Calu3 (cell line): ENCODE data around the gene COL4A6. TPM values are rescaled to one million over a fixed set of nuclear protein-coding genes. Genes with fewer than 3 reads are reported as not detected.

Experiments used
- BruUV-seq: library from RNA; stranded (reverse); fragments of 400-500 nt; replicated peaks from 2 replicates; lab custom pipeline; 2021; lab: Mats Ljungman, UMichigan
- CTCF ChIA-PET: fragments of 300-600 bp; sonication (Branson Sonifier 250); formaldehyde crosslinking; loops from one replicate; lab custom pipeline; 2022; ENCODE audit warnings: antibody characterized with exemption; lab: Charles Lee
- DNase-seq: peaks from one replicate; pipeline ENCODE4 v3.0.0; 2022
- H3K27ac Mint-ChIP-seq: one replicate; pipeline ENCODE4 v1.8.0; 2022; ENCODE audit warnings: mixed read lengths; ENCODE audit not compliant: unreplicated experiment
- H3K27me3 Mint-ChIP-seq: one replicate; pipeline ENCODE4 v1.8.0; 2022; ENCODE audit warnings: mixed read lengths; ENCODE audit not compliant: unreplicated experiment
- H3K36me3 Mint-ChIP-seq: one replicate; pipeline ENCODE4 v1.8.0; 2022; ENCODE audit warnings: mild to moderate bottlenecking, moderate library complexity, mixed read lengths; ENCODE audit not compliant: insufficient read depth, unreplicated experiment
- H3K4me1 Mint-ChIP-seq: one replicate; pipeline ENCODE4 v1.8.0; 2022; ENCODE audit warnings: mild to moderate bottlenecking, low read depth, mixed read lengths; ENCODE audit not compliant: unreplicated experiment
- H3K4me3 Mint-ChIP-seq: one replicate; pipeline ENCODE4 v1.8.0; 2022; ENCODE audit warnings: mild to moderate bottlenecking, low read depth, moderate library complexity, mixed read lengths; ENCODE audit not compliant: unreplicated experiment
- H3K9me3 Mint-ChIP-seq: one replicate; pipeline ENCODE4 v1.8.0; 2022; ENCODE audit warnings: low read depth, mixed read lengths; ENCODE audit not compliant: unreplicated experiment
- intact Hi-C: fragments of 100-400 bp; cut with micrococcal nuclease; formaldehyde crosslinking; loops from one replicate; pipeline ENCODE4 v1.10.0; 2022; ENCODE audit not compliant: unreplicated experiment
- total RNA-seq: library from RNA; stranded (reverse); gene quantifications from 2 replicates; pipeline ENCODE4 v1.2.3, GENCODE V29; 2022
- TF ChIP-seq, protein P1 (sequence below): fragments of 200-600 bp; IDR thresholded peaks from one replicate; pipeline ENCODE4 v1.8.0; 2022; ENCODE audit warnings: antibody characterized with exemption; ENCODE audit not compliant: unreplicated experiment

Gene COL4A6
- total RNA-seq, 1 experiment from 2014 or later: 0.31 TPM

DNA sequence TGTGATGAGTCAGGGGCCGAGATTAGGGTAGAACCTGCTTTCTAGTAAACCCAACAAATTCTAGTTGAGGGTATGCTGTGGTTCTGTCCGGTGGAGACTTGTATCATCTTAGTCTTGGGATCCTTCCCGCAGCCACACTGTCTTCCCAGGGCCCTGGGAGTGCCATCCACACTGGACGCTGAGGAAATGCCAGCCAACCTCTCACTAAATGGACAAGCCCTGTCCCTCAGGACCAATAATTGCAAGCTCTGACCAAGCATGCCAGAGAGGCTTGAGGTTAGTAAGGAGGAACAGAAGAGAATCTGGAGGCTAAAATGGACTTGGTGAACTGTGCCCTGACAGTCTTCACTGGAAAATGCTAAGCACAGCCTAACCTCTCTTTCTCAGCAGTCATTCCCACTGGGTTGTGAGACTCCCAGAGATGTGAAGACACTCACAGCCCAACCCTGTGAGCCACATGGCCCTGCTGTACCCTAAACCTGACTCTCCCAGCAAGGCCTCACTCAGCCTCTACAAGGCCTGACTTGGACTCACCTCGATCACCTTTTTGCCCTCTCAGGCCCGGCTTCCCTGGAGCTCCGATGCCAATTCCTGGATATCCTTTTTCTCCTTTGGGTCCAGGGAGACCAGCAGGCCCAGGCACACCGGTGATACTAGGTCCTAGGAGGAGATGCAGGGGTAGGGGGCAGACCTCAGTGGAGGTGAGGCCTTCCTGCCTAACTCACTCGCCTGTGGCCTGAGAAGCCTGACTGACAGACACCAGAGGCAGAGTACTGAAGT lies 269.1 kb downstream of the COL4A6 start:
- TF ChIP-seq, protein P1, sequence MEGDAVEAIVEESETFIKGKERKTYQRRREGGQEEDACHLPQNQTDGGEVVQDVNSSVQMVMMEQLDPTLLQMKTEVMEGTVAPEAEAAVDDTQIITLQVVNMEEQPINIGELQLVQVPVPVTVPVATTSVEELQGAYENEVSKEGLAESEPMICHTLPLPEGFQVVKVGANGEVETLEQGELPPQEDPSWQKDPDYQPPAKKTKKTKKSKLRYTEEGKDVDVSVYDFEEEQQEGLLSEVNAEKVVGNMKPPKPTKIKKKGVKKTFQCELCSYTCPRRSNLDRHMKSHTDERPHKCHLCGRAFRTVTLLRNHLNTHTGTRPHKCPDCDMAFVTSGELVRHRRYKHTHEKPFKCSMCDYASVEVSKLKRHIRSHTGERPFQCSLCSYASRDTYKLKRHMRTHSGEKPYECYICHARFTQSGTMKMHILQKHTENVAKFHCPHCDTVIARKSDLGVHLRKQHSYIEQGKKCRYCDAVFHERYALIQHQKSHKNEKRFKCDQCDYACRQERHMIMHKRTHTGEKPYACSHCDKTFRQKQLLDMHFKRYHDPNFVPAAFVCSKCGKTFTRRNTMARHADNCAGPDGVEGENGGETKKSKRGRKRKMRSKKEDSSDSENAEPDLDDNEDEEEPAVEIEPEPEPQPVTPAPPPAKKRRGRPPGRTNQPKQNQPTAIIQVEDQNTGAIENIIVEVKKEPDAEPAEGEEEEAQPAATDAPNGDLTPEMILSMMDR: no peak
- no TSS peak for BruUV-seq
- Mint-ChIP-seq H3K36me3 (no peaks in the 10 kb centered on the region), H3K4me1 (peaks cover 9% of the 10 kb centered on the region), H3K27ac (no peak overlapping the region), H3K27me3 (peaks cover 8% of the 10 kb centered on the region), H3K9me3 (no peaks in the 10 kb centered on the region), H3K4me3 (no peak overlapping the region)
- intact Hi-C loops: no loop called here
- CTCF ChIA-PET: no interaction called here
- no peak for DNase-seq

- Mint-ChIP-seq H3K4me3 (no peak overlapping the region), H3K27me3 (no peaks in the 10 kb centered on the region), H3K9me3 (no peaks in the 10 kb centered on the region), H3K36me3 (no peaks in the 10 kb centered on the region), H3K27ac (no peak overlapping the region), H3K4me1 (peaks cover 9% of the 10 kb centered on the region)
- BruUV-seq: no TSS peak
- TF ChIP-seq, protein P1: no peak
- peak; percentile 44 for DNase-seq
- CTCF ChIA-PET: no interaction called here
- intact Hi-C loops: no loop called here
Observed at GRCh38 chrX:108167211-108167872, 270.9 kb downstream of the COL4A6 start.

GRCh38 chrX:108165383-108166111 lies 272.7 kb downstream of the COL4A6 start:
- TF ChIP-seq, protein P1: peak; percentile 33
- Mint-ChIP-seq H3K4me1 (peaks cover 9% of the 10 kb centered on the region), H3K9me3 (no peaks in the 10 kb centered on the region), H3K27ac (no peak overlapping the region), H3K36me3 (no peaks in the 10 kb centered on the region), H3K4me3 (no peak overlapping the region), H3K27me3 (no peaks in the 10 kb centered on the region)
- DNase-seq: peak; percentile 26
- no TSS peak for BruUV-seq
- intact Hi-C loops: no loop called here
- CTCF ChIA-PET: no interaction called here

- H3K27ac Mint-ChIP-seq: no peak overlapping the region
- TF ChIP-seq, protein P1: no peak
- no peak for DNase-seq
- H3K4me3 Mint-ChIP-seq: no peak overlapping the region
- no peaks in the 10 kb centered on the region for H3K36me3 Mint-ChIP-seq
- CTCF ChIA-PET: interaction anchor here (0.5 to 0.6 kb wide), 2 partner anchors 12 to 885 kb away, joined by 3 to 4 read pairs; no protein-coding TSS in a partner anchor
- H3K27me3 Mint-ChIP-seq: no peaks in the 10 kb centered on the region
- intact Hi-C loops: no loop called here
- no peaks in the 10 kb centered on the region for H3K9me3 Mint-ChIP-seq
- BruUV-seq: no TSS peak
- H3K4me1 Mint-ChIP-seq: peaks cover 9% of the 10 kb centered on the region
Observed at GRCh38 chrX:108163333-108164082, 274.7 kb downstream of the COL4A6 start.
